ENCODE results near the gene GALR2. TPM values are rescaled to one million over a fixed set of nuclear protein-coding genes. Genes with fewer than 3 reads are reported as not detected.

Gene GALR2
- total and polyA plus RNA-seq, 9 of the 15 experiments (the other 6 are each of a cell fraction or from before 2014, with no cell fraction given): 0.34 TPM; not detected in 8

DNA sequence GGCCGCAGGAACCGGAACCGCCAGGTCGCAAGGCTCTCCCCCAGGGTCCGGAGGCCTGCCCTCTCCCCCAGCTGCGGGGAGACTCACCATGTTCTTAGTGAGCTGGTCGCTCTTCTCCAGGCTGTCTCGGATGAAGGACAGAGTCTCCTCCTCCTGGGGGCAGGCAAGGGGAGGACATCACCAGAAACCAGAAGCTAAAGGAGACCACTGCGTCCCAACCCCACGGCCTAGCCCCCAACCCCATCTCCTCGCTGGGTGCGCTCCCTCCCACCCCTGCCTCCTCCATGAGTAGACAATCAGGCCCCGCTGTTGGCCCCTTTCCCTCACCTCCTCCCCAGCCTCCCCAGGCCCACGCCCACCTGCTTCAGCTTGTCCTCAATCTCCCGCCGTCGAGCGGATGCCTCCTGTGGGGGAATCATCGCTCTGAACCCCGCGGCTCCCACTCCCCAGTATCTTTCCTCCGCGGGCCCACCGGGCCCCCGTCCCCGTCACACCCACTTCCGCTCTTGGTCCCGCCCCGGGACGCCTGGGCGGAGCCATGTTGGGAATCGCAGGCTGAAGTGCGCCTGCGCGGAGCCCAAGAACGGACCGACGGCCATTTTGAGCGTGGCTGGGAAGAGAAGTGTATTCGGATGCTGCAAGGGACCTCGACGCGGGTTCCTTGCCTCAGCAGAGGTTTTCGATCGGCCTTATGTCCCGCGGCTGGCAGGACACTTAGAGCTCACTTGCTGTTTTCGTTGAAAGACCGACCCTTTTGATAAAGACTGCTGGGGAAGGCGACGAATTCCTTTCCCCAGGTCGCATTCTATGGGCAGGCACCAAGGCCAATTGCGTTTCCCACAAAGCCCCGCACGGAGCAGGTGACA is 28.9 kb downstream of the GALR2 start, which contains the start of gene EXOC7 (continued):
- TF ChIP-seq, protein P1, sequence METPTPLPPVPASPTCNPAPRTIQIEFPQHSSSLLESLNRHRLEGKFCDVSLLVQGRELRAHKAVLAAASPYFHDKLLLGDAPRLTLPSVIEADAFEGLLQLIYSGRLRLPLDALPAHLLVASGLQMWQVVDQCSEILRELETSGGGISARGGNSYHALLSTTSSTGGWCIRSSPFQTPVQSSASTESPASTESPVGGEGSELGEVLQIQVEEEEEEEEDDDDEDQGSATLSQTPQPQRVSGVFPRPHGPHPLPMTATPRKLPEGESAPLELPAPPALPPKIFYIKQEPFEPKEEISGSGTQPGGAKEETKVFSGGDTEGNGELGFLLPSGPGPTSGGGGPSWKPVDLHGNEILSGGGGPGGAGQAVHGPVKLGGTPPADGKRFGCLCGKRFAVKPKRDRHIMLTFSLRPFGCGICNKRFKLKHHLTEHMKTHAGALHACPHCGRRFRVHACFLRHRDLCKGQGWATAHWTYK (CRISPR knock-in tag; IDR thresholded peaks at IDR 0.05): no peak
- TF ChIP-seq HNRNPLL (IDR thresholded peaks at IDR 0.05; ENCODE audit: low read depth, low read length, poor library complexity, severe bottlenecking) (no peak), CHCHD3 (CRISPR knock-in tag; IDR thresholded peaks at IDR 0.05) (no peak), LARP7 (IDR thresholded peaks at IDR 0.05) (0 out of 2 replicates have a peak, but pooled peaks have one; percentile 21), BMI1 (IDR thresholded peaks at IDR 0.05; ENCODE audit: low read length) (no peak), KHSRP (IDR thresholded peaks at IDR 0.05) (no peak), RNF2 (IDR thresholded peaks at IDR 0.05) (no peak), HMBOX1 (IDR thresholded peaks at IDR 0.05) (no peak), ZNF589 (CRISPR knock-in tag; IDR thresholded peaks at IDR 0.05; ENCODE audit: low read depth) (no peak), ZNF232 (CRISPR knock-in tag; IDR thresholded peaks at IDR 0.05) (no peak), HOXB6 (CRISPR knock-in tag; IDR thresholded peaks at IDR 0.05; ENCODE audit: borderline replicate concordance) (no peak), EP300 (IDR thresholded peaks at IDR 0.05; ENCODE audit: low read length) (no peak), ZNF12 (CRISPR knock-in tag; IDR thresholded peaks at IDR 0.05) (no peak), PHB2 (IDR thresholded peaks at IDR 0.05; ENCODE audit: low read depth) (no peak), TBP (optimal IDR thresholded peaks at IDR 0.05; ENCODE audit: low read depth, low read length) (peak; percentile 67), GTF2A2 (tag; IDR thresholded peaks at IDR 0.05) (no peak), ZNF436 (CRISPR knock-in tag; IDR thresholded peaks at IDR 0.05) (no peak), ZFP30 (CRISPR knock-in tag; IDR thresholded peaks at IDR 0.05; ENCODE audit: borderline replicate concordance) (no peak), MEF2A (IDR thresholded peaks at IDR 0.05; ENCODE audit: control insufficient read depth, low read depth, low read length) (no peak), ZNF584 (CRISPR knock-in tag; IDR thresholded peaks at IDR 0.05; ENCODE audit: low read depth) (0 out of 2 replicates have a peak, but pooled peaks have one; percentile 13)
- TF ChIP-seq, protein P2, sequence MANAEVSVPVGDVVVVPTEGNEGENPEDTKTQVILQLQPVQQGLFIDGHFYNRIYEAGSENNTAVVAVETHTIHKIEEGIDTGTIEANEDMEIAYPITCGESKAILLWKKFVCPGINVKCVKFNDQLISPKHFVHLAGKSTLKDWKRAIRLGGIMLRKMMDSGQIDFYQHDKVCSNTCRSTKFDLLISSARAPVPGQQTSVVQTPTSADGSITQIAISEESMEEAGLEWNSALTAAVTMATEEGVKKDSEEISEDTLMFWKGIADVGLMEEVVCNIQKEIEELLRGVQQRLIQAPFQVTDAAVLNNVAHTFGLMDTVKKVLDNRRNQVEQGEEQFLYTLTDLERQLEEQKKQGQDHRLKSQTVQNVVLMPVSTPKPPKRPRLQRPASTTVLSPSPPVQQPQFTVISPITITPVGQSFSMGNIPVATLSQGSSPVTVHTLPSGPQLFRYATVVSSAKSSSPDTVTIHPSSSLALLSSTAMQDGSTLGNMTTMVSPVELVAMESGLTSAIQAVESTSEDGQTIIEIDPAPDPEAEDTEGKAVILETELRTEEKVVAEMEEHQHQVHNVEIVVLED (CRISPR knock-in tag; IDR thresholded peaks at IDR 0.05): no peak
- TF ChIP-seq, protein P3, sequence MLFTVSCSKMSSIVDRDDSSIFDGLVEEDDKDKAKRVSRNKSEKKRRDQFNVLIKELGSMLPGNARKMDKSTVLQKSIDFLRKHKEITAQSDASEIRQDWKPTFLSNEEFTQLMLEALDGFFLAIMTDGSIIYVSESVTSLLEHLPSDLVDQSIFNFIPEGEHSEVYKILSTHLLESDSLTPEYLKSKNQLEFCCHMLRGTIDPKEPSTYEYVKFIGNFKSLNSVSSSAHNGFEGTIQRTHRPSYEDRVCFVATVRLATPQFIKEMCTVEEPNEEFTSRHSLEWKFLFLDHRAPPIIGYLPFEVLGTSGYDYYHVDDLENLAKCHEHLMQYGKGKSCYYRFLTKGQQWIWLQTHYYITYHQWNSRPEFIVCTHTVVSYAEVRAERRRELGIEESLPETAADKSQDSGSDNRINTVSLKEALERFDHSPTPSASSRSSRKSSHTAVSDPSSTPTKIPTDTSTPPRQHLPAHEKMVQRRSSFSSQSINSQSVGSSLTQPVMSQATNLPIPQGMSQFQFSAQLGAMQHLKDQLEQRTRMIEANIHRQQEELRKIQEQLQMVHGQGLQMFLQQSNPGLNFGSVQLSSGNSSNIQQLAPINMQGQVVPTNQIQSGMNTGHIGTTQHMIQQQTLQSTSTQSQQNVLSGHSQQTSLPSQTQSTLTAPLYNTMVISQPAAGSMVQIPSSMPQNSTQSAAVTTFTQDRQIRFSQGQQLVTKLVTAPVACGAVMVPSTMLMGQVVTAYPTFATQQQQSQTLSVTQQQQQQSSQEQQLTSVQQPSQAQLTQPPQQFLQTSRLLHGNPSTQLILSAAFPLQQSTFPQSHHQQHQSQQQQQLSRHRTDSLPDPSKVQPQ (CRISPR knock-in tag; IDR thresholded peaks at IDR 0.05; ENCODE audit: borderline replicate concordance): no peak

Data from K562 (cell line).